Panc1 (cell line): ENCODE data around the gene SNTG2.

ENCODE experiments used
- POLR2AphosphoS5 ChIP-seq: IDR thresholded peaks from 2 replicates; pipeline ENCODE4 v1.6.1; 2012; ENCODE audit warnings: mild to moderate bottlenecking, low read depth, low read length, moderate library complexity
- TCF7L2 ChIP-seq: IDR thresholded peaks from 2 replicates; pipeline ENCODE4 v1.6.1; 2011; ENCODE audit warnings: mild to moderate bottlenecking, low read depth, low read length, inconsistent platforms
- TF ChIP-seq, protein P1 (sequence below): fragments of 450-650 bp; IDR thresholded peaks from 2 replicates; pipeline ENCODE4 v1.5.1; 2017; ENCODE audit warnings: mild to moderate bottlenecking
- TF ChIP-seq, protein P2 (sequence below), 2 experiments: IDR thresholded peaks; 2 replicates each; pipeline ENCODE4 v1.6.1; 2011 to 2012; ENCODE audit warnings: low read depth in 2 of 2, control low read depth in 1 of 2, low read length in 1 of 2, mild to moderate bottlenecking in 1 of 2, moderate library complexity in 1 of 2; ENCODE audit not compliant: insufficient read depth in 1 of 2

DNA sequence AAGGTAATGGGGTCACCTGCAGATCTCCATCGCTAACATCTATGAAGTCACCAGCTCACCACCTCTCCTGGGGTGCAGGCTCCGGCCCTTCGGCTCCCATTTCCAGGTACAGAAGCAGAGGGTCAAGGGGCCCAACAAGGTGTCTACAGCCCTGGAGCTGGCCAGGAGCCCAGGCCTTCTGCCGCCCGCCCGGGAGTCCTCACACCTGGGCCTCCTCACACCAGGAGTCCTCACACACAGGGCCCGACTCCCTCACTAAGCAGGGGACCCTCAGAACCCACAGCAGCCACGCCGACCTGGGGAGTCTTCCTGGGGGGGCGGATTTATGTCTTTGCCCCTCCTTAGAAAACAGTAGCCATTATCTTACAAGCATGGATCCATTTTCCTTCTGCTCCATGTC lies 419.3 kb downstream of the SNTG2 start:
- TF ChIP-seq, protein P1, sequence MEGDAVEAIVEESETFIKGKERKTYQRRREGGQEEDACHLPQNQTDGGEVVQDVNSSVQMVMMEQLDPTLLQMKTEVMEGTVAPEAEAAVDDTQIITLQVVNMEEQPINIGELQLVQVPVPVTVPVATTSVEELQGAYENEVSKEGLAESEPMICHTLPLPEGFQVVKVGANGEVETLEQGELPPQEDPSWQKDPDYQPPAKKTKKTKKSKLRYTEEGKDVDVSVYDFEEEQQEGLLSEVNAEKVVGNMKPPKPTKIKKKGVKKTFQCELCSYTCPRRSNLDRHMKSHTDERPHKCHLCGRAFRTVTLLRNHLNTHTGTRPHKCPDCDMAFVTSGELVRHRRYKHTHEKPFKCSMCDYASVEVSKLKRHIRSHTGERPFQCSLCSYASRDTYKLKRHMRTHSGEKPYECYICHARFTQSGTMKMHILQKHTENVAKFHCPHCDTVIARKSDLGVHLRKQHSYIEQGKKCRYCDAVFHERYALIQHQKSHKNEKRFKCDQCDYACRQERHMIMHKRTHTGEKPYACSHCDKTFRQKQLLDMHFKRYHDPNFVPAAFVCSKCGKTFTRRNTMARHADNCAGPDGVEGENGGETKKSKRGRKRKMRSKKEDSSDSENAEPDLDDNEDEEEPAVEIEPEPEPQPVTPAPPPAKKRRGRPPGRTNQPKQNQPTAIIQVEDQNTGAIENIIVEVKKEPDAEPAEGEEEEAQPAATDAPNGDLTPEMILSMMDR = no peak
- no peak for TF ChIP-seq POLR2AphosphoS5
- TF ChIP-seq, protein P2, sequence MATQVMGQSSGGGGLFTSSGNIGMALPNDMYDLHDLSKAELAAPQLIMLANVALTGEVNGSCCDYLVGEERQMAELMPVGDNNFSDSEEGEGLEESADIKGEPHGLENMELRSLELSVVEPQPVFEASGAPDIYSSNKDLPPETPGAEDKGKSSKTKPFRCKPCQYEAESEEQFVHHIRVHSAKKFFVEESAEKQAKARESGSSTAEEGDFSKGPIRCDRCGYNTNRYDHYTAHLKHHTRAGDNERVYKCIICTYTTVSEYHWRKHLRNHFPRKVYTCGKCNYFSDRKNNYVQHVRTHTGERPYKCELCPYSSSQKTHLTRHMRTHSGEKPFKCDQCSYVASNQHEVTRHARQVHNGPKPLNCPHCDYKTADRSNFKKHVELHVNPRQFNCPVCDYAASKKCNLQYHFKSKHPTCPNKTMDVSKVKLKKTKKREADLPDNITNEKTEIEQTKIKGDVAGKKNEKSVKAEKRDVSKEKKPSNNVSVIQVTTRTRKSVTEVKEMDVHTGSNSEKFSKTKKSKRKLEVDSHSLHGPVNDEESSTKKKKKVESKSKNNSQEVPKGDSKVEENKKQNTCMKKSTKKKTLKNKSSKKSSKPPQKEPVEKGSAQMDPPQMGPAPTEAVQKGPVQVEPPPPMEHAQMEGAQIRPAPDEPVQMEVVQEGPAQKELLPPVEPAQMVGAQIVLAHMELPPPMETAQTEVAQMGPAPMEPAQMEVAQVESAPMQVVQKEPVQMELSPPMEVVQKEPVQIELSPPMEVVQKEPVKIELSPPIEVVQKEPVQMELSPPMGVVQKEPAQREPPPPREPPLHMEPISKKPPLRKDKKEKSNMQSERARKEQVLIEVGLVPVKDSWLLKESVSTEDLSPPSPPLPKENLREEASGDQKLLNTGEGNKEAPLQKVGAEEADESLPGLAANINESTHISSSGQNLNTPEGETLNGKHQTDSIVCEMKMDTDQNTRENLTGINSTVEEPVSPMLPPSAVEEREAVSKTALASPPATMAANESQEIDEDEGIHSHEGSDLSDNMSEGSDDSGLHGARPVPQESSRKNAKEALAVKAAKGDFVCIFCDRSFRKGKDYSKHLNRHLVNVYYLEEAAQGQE (IDR thresholded peaks at IDR 0.05; ENCODE audit: insufficient read depth in 1 of 2, low read depth in 2 of 2, low read length in 1 of 2) = no peak
- no peak for TF ChIP-seq TCF7L2
